KG1 (cell line): Measurements from ENCODE around the gene FAM186B.
"Not testable (repeated sequence)": the region's sequence is repeated elsewhere in the genome, so short reads cannot be mapped to it uniquely, and the experiment has no call there.

Source experiments
- DNase-seq: peaks from one replicate; lab custom pipeline; 2025; lab: John Stamatoyannopoulos, UW

Gene FAM186B

GRCh38 chr12:49605539-49605938 is at the start of gene FAM186B:
FAM186B (minus strand) TSS chr12:49605639; CDS start chr12:49605477, 162 bp downstream.
- DNase-seq: not testable (repeated sequence)

- DNase-seq: no peak
Measured at GRCh38 chr12:49654715-49655114, 49.3 kb upstream of the FAM186B start.

GRCh38 chr12:49652921-49653520 is 47.6 kb upstream of the FAM186B start:
- DNase-seq: no peak

GRCh38 chr12:49651855-49652254 is 46.4 kb upstream of the FAM186B start:
- DNase-seq: no peak

GRCh38 chr12:49649892-49650291 is 44.5 kb upstream of the FAM186B start:
- DNase-seq: no peak

GRCh38 chr12:49649445-49649844 is 44.0 kb upstream of the FAM186B start:
- DNase-seq: no peak

- DNase-seq: no peak
Measured at GRCh38 chr12:49648712-49649003, 43.2 kb upstream of the FAM186B start.

- no peak for DNase-seq
Measured at GRCh38 chr12:49647827-49648711, 42.6 kb upstream of the FAM186B start.

- DNase-seq: no peak
Measured at GRCh38 chr12:49646871-49647654, 41.6 kb upstream of the FAM186B start.

- DNase-seq: no peak
Measured at GRCh38 chr12:49646331-49646830, 40.9 kb upstream of the FAM186B start.

- no peak for DNase-seq
Measured at GRCh38 chr12:49645146-49646039, 40.0 kb upstream of the FAM186B start.

- peak; percentile 68 for DNase-seq
Measured at GRCh38 chr12:49644620-49644994, 39.2 kb upstream of the FAM186B start.

GRCh38 chr12:49643961-49644619 is 38.7 kb upstream of the FAM186B start:
- no peak for DNase-seq

GRCh38 chr12:49643135-49643534 is 37.7 kb upstream of the FAM186B start:
- no peak for DNase-seq

GRCh38 chr12:49642370-49642802 is 36.9 kb upstream of the FAM186B start:
- DNase-seq: no peak

- no peak for DNase-seq
Measured at GRCh38 chr12:49641748-49642369, 36.4 kb upstream of the FAM186B start.

GRCh38 chr12:49636979-49637755 is 31.7 kb upstream of the FAM186B start:
- peak; percentile 41 for DNase-seq

- no peak for DNase-seq
Measured at GRCh38 chr12:49636574-49636973, 31.1 kb upstream of the FAM186B start.

- no peak for DNase-seq
Measured at GRCh38 chr12:49635656-49636055, 30.2 kb upstream of the FAM186B start.

GRCh38 chr12:49635036-49635435 is 29.6 kb upstream of the FAM186B start:
- DNase-seq: no peak
